MM.1S (cell line): ENCODE results near the gene IQCC.
A peak's percentile ranks its signal among the peaks of the same experiment; 100 is the strongest.

Experiments used
- DNase-seq: peaks from one replicate; pipeline ENCODE4 v3.0.0-alpha.2; 2015
- H2AFZ ChIP-seq: fragments of 300-600 bp; sonication (generic); 2 replicates; pipeline ENCODE4 v1.6.0; 2016; ENCODE audit warnings: antibody characterized with exemption, low read length
- H3F3A ChIP-seq: fragments of 300-600 bp; sonication (generic); 2 replicates; pipeline ENCODE4 v1.6.1; 2016; ENCODE audit warnings: mild to moderate bottlenecking, antibody characterized with exemption, low read length, moderate library complexity, mixed read lengths; ENCODE audit not compliant: insufficient read depth
- H3K27ac ChIP-seq: fragments of 300-600 bp; sonication (generic); 2 replicates; pipeline ENCODE4 v1.5.1; 2016; ENCODE audit warnings: mild to moderate bottlenecking, low read length
- H3K27me3 ChIP-seq: fragments of 300-600 bp; sonication (generic); replicated peaks from 2 replicates; pipeline ENCODE4 v1.6.0; 2016; ENCODE audit warnings: low read length; ENCODE audit not compliant: insufficient read depth
- H3K36me3 ChIP-seq: fragments of 300-600 bp; sonication (generic); replicated peaks from 2 replicates; pipeline ENCODE4 v1.6.1; 2016; ENCODE audit warnings: mild to moderate bottlenecking, low read length, mixed read lengths; ENCODE audit not compliant: insufficient read depth
- H3K4me1 ChIP-seq: fragments of 300-600 bp; sonication (generic); 2 replicates; pipeline ENCODE4 v1.6.1; 2016; ENCODE audit warnings: low read length, mixed read lengths
- H3K4me2 ChIP-seq: fragments of 300-600 bp; sonication (generic); 2 replicates; pipeline ENCODE4 v1.6.0; 2016; ENCODE audit warnings: low read depth, low read length
- H3K4me3 ChIP-seq: fragments of 300-600 bp; sonication (generic); 2 replicates; pipeline ENCODE4 v1.5.1; 2016; ENCODE audit warnings: low read length, mixed read lengths
- H3K79me2 ChIP-seq: fragments of 300-600 bp; sonication (generic); 2 replicates; pipeline ENCODE4 v1.6.1; 2016; ENCODE audit warnings: mixed run types, low read length, mixed read lengths
- H3K9ac ChIP-seq: fragments of 300-600 bp; sonication (generic); 2 replicates; pipeline ENCODE4 v1.6.1; 2016; ENCODE audit warnings: low read length, mixed read lengths
- H3K9me2 ChIP-seq: fragments of 300-600 bp; sonication (generic); replicated peaks from 2 replicates; pipeline ENCODE4 v1.6.1; 2016; ENCODE audit warnings: mild to moderate bottlenecking, low read length, mixed read lengths; ENCODE audit not compliant: insufficient read depth
- H3K9me3 ChIP-seq: fragments of 300-600 bp; sonication (generic); replicated peaks from 2 replicates; pipeline ENCODE4 v1.6.1; 2016; ENCODE audit warnings: mild to moderate bottlenecking, low read length, mixed read lengths; ENCODE audit not compliant: insufficient read depth
- H4K20me1 ChIP-seq: fragments of 300-600 bp; sonication (generic); 2 replicates; pipeline ENCODE4 v1.6.1; 2016; ENCODE audit warnings: mild to moderate bottlenecking, low read length, moderate library complexity, mixed read lengths; ENCODE audit not compliant: insufficient read depth
- CTCF ChIP-seq: fragments of 300-600 bp; sonication (generic); IDR thresholded peaks from 2 replicates; pipeline ENCODE4 v1.5.1; 2016; ENCODE audit warnings: antibody characterized with exemption, low read length, mixed read lengths
- EZH2 ChIP-seq: fragments of 300-600 bp; sonication (generic); optimal IDR thresholded peaks from 2 replicates; pipeline ENCODE3; 2017; ENCODE audit warnings: low read depth, mild to moderate bottlenecking, antibody characterized with exemption, low read length, mixed read lengths
- EZH2phosphoT487 ChIP-seq: fragments of 300-600 bp; sonication (generic); IDR thresholded peaks from 2 replicates; pipeline ENCODE4 v1.6.1; 2018; ENCODE audit warnings: antibody characterized with exemption, low read length

The IQCC gene

DNA sequence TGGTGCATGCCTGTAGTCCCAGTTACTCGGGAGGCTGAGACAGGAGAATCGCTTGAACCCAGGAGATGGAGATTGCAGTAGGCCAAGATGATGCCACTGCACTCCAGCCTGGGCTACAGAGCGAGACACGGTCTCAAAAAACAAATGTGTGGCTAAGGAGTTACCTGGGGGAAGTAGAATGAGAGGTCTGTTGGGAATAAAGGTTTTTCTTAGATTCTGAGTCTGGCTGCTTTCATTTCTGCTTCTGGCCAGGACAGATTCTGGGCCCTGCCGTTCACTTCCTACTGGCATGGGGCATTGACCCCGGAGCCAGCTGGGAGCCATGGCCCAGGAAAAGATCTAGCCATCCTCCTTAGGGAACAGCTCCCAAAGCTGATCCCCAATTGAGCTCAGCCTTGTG is 3.0 kb downstream of the IQCC start:
- H3K9me3 ChIP-seq = no peaks in the 10 kb centered on the region
- peaks cover 7% of the 10 kb centered on the region; the same call in 1 of the 2 replicates for H3K4me1 ChIP-seq
- H3K36me3 ChIP-seq = no peaks in the 10 kb centered on the region
- H3K27me3 ChIP-seq = no peaks in the 10 kb centered on the region
- H3K79me2 ChIP-seq = peaks cover 9% of the 10 kb centered on the region
- H3K9ac ChIP-seq = no peak overlapping the region
- no peaks in the 10 kb centered on the region for H3F3A ChIP-seq
- no peaks in the 10 kb centered on the region for H3K9me2 ChIP-seq
- no peak overlapping the region for H2AFZ ChIP-seq
- no peak overlapping the region for H3K4me3 ChIP-seq
- DNase-seq = no peak
- TF ChIP-seq CTCF = no peak
- TF ChIP-seq EZH2 = no peak
- TF ChIP-seq EZH2phosphoT487 = no peak
- no peak overlapping the region for H3K27ac ChIP-seq
- H4K20me1 ChIP-seq = no peaks in the 10 kb centered on the region
- H3K4me2 ChIP-seq = no peak overlapping the region

DNA sequence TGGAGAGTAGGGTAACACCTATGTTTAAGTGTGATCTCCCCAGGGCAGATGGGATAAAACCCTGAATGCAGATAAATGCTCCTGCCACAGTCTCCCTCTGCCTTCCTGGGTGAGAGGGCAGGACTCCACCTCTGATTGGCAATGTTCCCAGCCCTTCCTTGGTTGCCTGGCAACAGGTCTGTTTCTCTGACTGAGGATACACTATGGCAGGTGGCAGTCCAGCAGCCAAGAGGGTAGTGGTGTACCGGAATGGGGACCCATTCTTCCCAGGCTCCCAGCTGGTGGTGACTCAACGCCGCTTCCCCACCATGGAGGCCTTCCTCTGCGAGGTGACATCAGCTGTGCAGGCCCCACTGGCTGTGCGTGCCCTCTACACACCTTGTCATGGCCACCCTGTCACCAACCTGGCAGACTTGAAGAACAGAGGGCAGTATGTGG is 3.4 kb downstream of the IQCC start, which contains the start of gene DCDC2B:
Gene DCDC2B, plus strand, starts transcription at position 199 of the 438 bp plus-strand sequence. Its CDS starts 5 bp downstream, at position 204.
- no peaks in the 10 kb centered on the region for H3K27me3 ChIP-seq

GRCh38 chr1:32215629-32216480 is 10.4 kb downstream of the IQCC start:
- no peak overlapping the region for H3K4me3 ChIP-seq
- H3K9me2 ChIP-seq = no peaks in the 10 kb centered on the region
- H3K79me2 ChIP-seq = no peaks in the 10 kb centered on the region
- no peaks in the 10 kb centered on the region for H3K4me1 ChIP-seq
- TF ChIP-seq CTCF (peak; percentile 87), EZH2phosphoT487 (no peak), EZH2 (no peak)
- DNase-seq = peak; percentile 59
- no peaks in the 10 kb centered on the region for H3F3A ChIP-seq
- H3K9ac ChIP-seq = no peak overlapping the region
- H3K4me2 ChIP-seq = no peak overlapping the region
- no peaks in the 10 kb centered on the region for H3K9me3 ChIP-seq
- H3K27me3 ChIP-seq = no peaks in the 10 kb centered on the region
- no peak overlapping the region for H2AFZ ChIP-seq
- H3K36me3 ChIP-seq = no peaks in the 10 kb centered on the region; the same call in 1 of the 2 replicates
- no peak overlapping the region for H3K27ac ChIP-seq
- H4K20me1 ChIP-seq = no peaks in the 10 kb centered on the region

More for the DNA sequence above, 3.4 kb downstream of the IQCC start, which contains the start of gene DCDC2B:
- peaks cover 7% of the 10 kb centered on the region; the same call in 1 of the 2 replicates for H3K4me1 ChIP-seq
- DNase-seq = no peak
- H3K9ac ChIP-seq = no peak within 1 kb of the TSS
- no peaks in the 10 kb centered on the region for H4K20me1 ChIP-seq
- no peaks in the 10 kb centered on the region for H3K9me3 ChIP-seq
- TF ChIP-seq EZH2 = no peak
- no peak for TF ChIP-seq EZH2phosphoT487
- no peak for TF ChIP-seq CTCF
- H3K79me2 ChIP-seq = peaks cover 9% of the 10 kb centered on the region
- H3K4me2 ChIP-seq = no peak within 1 kb of the TSS
- H3K4me3 ChIP-seq = no peak within 1 kb of the TSS
- no peak within 1 kb of the TSS for H2AFZ ChIP-seq
- H3F3A ChIP-seq = no peaks in the 10 kb centered on the region
- no peaks in the 10 kb centered on the region for H3K36me3 ChIP-seq
- H3K9me2 ChIP-seq = no peaks in the 10 kb centered on the region
- no peak within 1 kb of the TSS for H3K27ac ChIP-seq
